IMR-90 (cell line): Measurements from ENCODE around the gene CFAP73. TPM values are rescaled to one million over a fixed set of nuclear protein-coding genes. Genes with fewer than 3 reads are reported as not detected.

Source experiments
- ATAC-seq: fragments of 200-7000 bp; cut with Tn5 transposase; 2 replicates; pipeline ENCODE4 v1.9.1; 2020; ENCODE audit warnings: low read depth, mild to moderate bottlenecking, moderate library complexity
- BruUV-seq: library from RNA; stranded (reverse); fragments of 400-500 nt; replicated peaks from 2 replicates; lab custom pipeline; 2021; lab: Mats Ljungman, UMichigan
- CTCF ChIA-PET: fragments of 300-600 bp; formaldehyde crosslinking; extraction: SDS; loops from one replicate; lab custom pipeline; 2021; ENCODE audit warnings: antibody characterized with exemption; lab: Yijun Ruan, JAX
- POLR2A ChIA-PET: fragments of 300-600 bp; sonication (Branson Sonifier 250); formaldehyde crosslinking; loops from one replicate; lab custom pipeline; 2022; ENCODE audit warnings: antibody characterized with exemption; ENCODE audit not compliant: unreplicated experiment; lab: Charles Lee
- DNase-seq: peaks from one replicate; pipeline ENCODE4 v3.0.0; 2013
- H2AFZ ChIP-seq: replicated peaks from 2 replicates; pipeline ENCODE3; 2013; ENCODE audit warnings: low read length, mild to moderate bottlenecking; ENCODE audit not compliant: poor library complexity
- H2AK5ac ChIP-seq: 2 replicates; pipeline ENCODE4 v1.6.1; 2013; ENCODE audit warnings: low read depth, low read length, inconsistent platforms
- H2AK9ac ChIP-seq: replicated peaks from 2 replicates; pipeline ENCODE3; 2013; ENCODE audit warnings: mild to moderate bottlenecking, low read depth, low read length, moderate library complexity; ENCODE audit not compliant: poor library complexity
- H2BK120ac ChIP-seq: 2 replicates; pipeline ENCODE4 v1.6.1; 2013; ENCODE audit warnings: low read depth, low read length, inconsistent platforms
- H2BK15ac ChIP-seq: 3 replicates; pipeline ENCODE4 v1.6.1; 2013; ENCODE audit warnings: low read depth, low read length, inconsistent platforms
- H2BK20ac ChIP-seq: 2 replicates; pipeline ENCODE4 v1.6.1; 2013; ENCODE audit warnings: low read depth, mild to moderate bottlenecking, inconsistent platforms, low read length, moderate library complexity
- H2BK5ac ChIP-seq: 2 replicates; pipeline ENCODE4 v1.6.1; 2013; ENCODE audit warnings: mild to moderate bottlenecking, low read depth, low read length, inconsistent platforms; ENCODE audit not compliant: poor library complexity, severe bottlenecking
- H3K14ac ChIP-seq: replicated peaks from 2 replicates; pipeline ENCODE4 v1.6.1; 2013; ENCODE audit warnings: low read depth, low read length, inconsistent platforms
- H3K18ac ChIP-seq: 2 replicates; pipeline ENCODE4 v1.6.1; 2013; ENCODE audit warnings: low read depth, low read length, control low read depth
- H3K23ac ChIP-seq: 2 replicates; pipeline ENCODE4 v1.6.1; 2013; ENCODE audit warnings: low read depth, low read length, inconsistent platforms
- H3K27ac ChIP-seq: 2 replicates; pipeline ENCODE4 v1.5.1; 2013; ENCODE audit warnings: mild to moderate bottlenecking, control low read depth, low read length; ENCODE audit not compliant: insufficient read depth
- H3K27me3 ChIP-seq: 2 replicates; pipeline ENCODE4 v1.6.1; 2013; ENCODE audit warnings: low read length; ENCODE audit not compliant: control insufficient read depth, insufficient read depth
- H3K36me3 ChIP-seq: 2 replicates; pipeline ENCODE4 v1.6.1; 2013; ENCODE audit warnings: low read length, mixed read lengths; ENCODE audit not compliant: control insufficient read depth, insufficient read depth
- H3K4ac ChIP-seq: 2 replicates; pipeline ENCODE4 v1.6.1; 2013; ENCODE audit warnings: low read depth, low read length, inconsistent platforms
- H3K4me1 ChIP-seq: 2 replicates; pipeline ENCODE4 v1.6.1; 2013; ENCODE audit warnings: low read length, mixed read lengths; ENCODE audit not compliant: control insufficient read depth, insufficient read depth
- H3K4me2 ChIP-seq: 2 replicates; pipeline ENCODE4 v1.6.1; 2013; ENCODE audit warnings: low read depth, mild to moderate bottlenecking, control low read depth, low read length, moderate library complexity
- H3K4me3 ChIP-seq: 2 replicates; pipeline ENCODE4 v1.5.1; 2013; ENCODE audit warnings: low read depth, mild to moderate bottlenecking, control low read depth, low read length, moderate library complexity; ENCODE audit not compliant: insufficient read depth
- H3K56ac ChIP-seq: 2 replicates; pipeline ENCODE4 v1.6.1; 2013; ENCODE audit warnings: low read length, inconsistent platforms; ENCODE audit not compliant: insufficient read depth; ENCODE audit errors: extremely low read depth
- H3K79me1 ChIP-seq, 2 experiments: 2 replicates each; pipeline ENCODE4 v1.6.1; 2013; ENCODE audit warnings: low read length in 2 of 2, inconsistent platforms in 1 of 2, low read depth in 1 of 2
- H3K9ac ChIP-seq: 2 replicates; pipeline ENCODE4 v1.6.1; 2013; ENCODE audit warnings: low read depth, low read length, control low read depth
- H3K9me1 ChIP-seq: 2 replicates; pipeline ENCODE4 v1.6.1; 2013; ENCODE audit warnings: low read length, inconsistent platforms; ENCODE audit not compliant: insufficient read depth
- H3K9me3 ChIP-seq: 2 replicates; pipeline ENCODE4 v1.6.1; 2013; ENCODE audit warnings: low read length; ENCODE audit not compliant: control insufficient read depth, insufficient read depth
- H4K20me1 ChIP-seq: 2 replicates; pipeline ENCODE4 v1.6.1; 2013; ENCODE audit warnings: low read length, inconsistent platforms; ENCODE audit not compliant: insufficient read depth
- H4K5ac ChIP-seq: 2 replicates; pipeline ENCODE4 v1.6.1; 2013; ENCODE audit warnings: mild to moderate bottlenecking, low read depth, low read length, control low read depth
- H4K8ac ChIP-seq, 2 experiments: 2 replicates each; pipeline ENCODE4 v1.6.1; 2013; ENCODE audit warnings: low read depth in 2 of 2, low read length in 2 of 2, control low read depth in 1 of 2, inconsistent platforms in 1 of 2
- H4K91ac ChIP-seq: 2 replicates; pipeline ENCODE4 v1.6.1; 2013; ENCODE audit warnings: low read depth, low read length, inconsistent platforms; ENCODE audit not compliant: insufficient read depth
- BHLHE40 ChIP-seq: fragments of 150-350 bp; IDR thresholded peaks from 2 replicates; pipeline ENCODE4 v1.6.1; 2016; ENCODE audit warnings: mild to moderate bottlenecking, low read depth, low read length
- CEBPB ChIP-seq: IDR thresholded peaks from 2 replicates; pipeline ENCODE4 v1.6.1; 2012; ENCODE audit warnings: low read depth, low read length, improper control_type of control experiment
- CHD1 ChIP-seq: IDR thresholded peaks from 2 replicates; pipeline ENCODE4 v1.6.1; 2012; ENCODE audit warnings: low read depth, low read length, improper control_type of control experiment
- ELK1 ChIP-seq: fragments of 150-350 bp; IDR thresholded peaks from 2 replicates; pipeline ENCODE4 v1.6.1; 2016; ENCODE audit warnings: low read depth, mild to moderate bottlenecking, low read length, moderate library complexity, borderline replicate concordance
- MAZ ChIP-seq: IDR thresholded peaks from 2 replicates; pipeline ENCODE4 v1.6.1; 2012; ENCODE audit warnings: low read depth, mild to moderate bottlenecking, low read length, improper control_type of control experiment, moderate library complexity, borderline replicate concordance
- MXI1 ChIP-seq: IDR thresholded peaks from 2 replicates; pipeline ENCODE4 v1.6.1; 2012; ENCODE audit warnings: low read depth, mild to moderate bottlenecking, low read length, moderate library complexity, borderline replicate concordance
- POLR2A ChIP-seq: IDR thresholded peaks from 2 replicates; pipeline ENCODE4 v1.6.1; 2012; ENCODE audit warnings: mild to moderate bottlenecking, low read depth, low read length
- RAD21 ChIP-seq: IDR thresholded peaks from 2 replicates; pipeline ENCODE4 v1.6.1; 2012; ENCODE audit warnings: low read length, improper control_type of control experiment
- RCOR1 ChIP-seq: IDR thresholded peaks from 2 replicates; pipeline ENCODE4 v1.6.1; 2012; ENCODE audit warnings: mild to moderate bottlenecking, low read length, improper control_type of control experiment; ENCODE audit not compliant: insufficient replicate concordance
- WGBS, 2 experiments: methylation state at CpG; one replicate each; pipeline versions ENCODE4 v1.1.5 to v1.1.7; 2013; ENCODE audit warnings: missing lambda C conversion rate in 2 of 2; ENCODE audit not compliant: insufficient read length in 1 of 2; ENCODE audit errors: extremely low coverage in 2 of 2; 5-methylcytosine and 5-hydroxymethylcytosine counted together
- dilution Hi-C: fragments of 300-500 bp; cut with HindIII; formaldehyde crosslinking; loops from one replicate; pipeline ENCODE4 v1.14.3; 2018; ENCODE audit warnings: low sequenced_read_pairs; ENCODE audit not compliant: unreplicated experiment
- in situ Hi-C: fragments of 300-500 bp; cut with MboI; formaldehyde crosslinking; loops from 3 replicates; pipeline ENCODE4 v1.14.3; 2019; ENCODE audit warnings: low sequenced_read_pairs, inconsistent platforms, mixed read lengths
- intact Hi-C: fragments of 100-400 bp; cut with micrococcal nuclease; formaldehyde crosslinking; loops from 2 replicates; pipeline ENCODE4 v1.10.0; 2022
- polyA plus RNA-seq, 3 experiments: library from polyadenylated mRNA; depleted of rRNA; stranded (reverse); fragments of >200 nt; gene quantifications; 2 replicates each; pipeline ENCODE4 v1.2.3, GENCODE V29; 2012; ENCODE audit warnings: low replicate concordance in 1 of 3
- total RNA-seq: library from RNA; depleted of rRNA; stranded (reverse); fragments of >200 nt; gene quantifications from 2 replicates; pipeline ENCODE4 v1.2.3, GENCODE V29; 2012
- TF ChIP-seq, protein P1 (sequence below): conservative IDR thresholded peaks from 2 replicates; pipeline ENCODE4 v1.5.1; 2012; ENCODE audit warnings: mild to moderate bottlenecking, low read depth, low read length, improper control_type of control experiment

The CFAP73 gene
- total and polyA plus RNA-seq, 2 of the 4 experiments (the other 2 are of a cell fraction) = not detected

DNA sequence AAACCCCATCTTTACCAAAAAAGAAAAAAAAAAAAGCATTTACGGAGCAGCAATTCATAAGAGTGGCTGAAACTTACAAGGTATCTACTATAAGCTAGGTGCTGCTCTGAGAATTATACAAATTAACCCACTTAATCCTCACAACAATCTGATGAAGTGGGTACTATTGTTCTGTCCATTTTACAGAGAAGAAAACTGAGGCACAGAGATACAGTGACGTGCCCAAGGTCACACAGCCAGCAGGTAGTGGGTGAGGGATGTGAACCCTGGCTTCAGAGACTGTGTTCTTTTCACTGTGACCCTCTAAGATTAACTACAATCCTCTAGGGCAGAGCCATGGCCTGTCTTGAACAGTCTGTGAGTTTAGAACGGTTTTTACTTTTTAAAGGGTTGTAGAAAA, 32.5 kb downstream of the CFAP73 start:
- no peak overlapping the region for H2AK5ac ChIP-seq
- no peak overlapping the region for H3K14ac ChIP-seq
- TF ChIP-seq MAZ (no peak), BHLHE40 (no peak), CEBPB (no peak), RCOR1 (no peak), MXI1 (no peak), ELK1 (no peak), RAD21 (no peak), POLR2A (no peak), CHD1 (no peak)
- TF ChIP-seq, protein P1, sequence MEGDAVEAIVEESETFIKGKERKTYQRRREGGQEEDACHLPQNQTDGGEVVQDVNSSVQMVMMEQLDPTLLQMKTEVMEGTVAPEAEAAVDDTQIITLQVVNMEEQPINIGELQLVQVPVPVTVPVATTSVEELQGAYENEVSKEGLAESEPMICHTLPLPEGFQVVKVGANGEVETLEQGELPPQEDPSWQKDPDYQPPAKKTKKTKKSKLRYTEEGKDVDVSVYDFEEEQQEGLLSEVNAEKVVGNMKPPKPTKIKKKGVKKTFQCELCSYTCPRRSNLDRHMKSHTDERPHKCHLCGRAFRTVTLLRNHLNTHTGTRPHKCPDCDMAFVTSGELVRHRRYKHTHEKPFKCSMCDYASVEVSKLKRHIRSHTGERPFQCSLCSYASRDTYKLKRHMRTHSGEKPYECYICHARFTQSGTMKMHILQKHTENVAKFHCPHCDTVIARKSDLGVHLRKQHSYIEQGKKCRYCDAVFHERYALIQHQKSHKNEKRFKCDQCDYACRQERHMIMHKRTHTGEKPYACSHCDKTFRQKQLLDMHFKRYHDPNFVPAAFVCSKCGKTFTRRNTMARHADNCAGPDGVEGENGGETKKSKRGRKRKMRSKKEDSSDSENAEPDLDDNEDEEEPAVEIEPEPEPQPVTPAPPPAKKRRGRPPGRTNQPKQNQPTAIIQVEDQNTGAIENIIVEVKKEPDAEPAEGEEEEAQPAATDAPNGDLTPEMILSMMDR = no peak
- no peak overlapping the region for H2BK5ac ChIP-seq
- ATAC-seq (no peak), DNase-seq (no peak)
- dilution Hi-C loops (no loop called here), intact Hi-C loops (no loop called here), in situ Hi-C loops (loop anchor here (25.0 kb wide), 1 partner anchor 1230 kb away; the partner anchor contains the start of gene TBX5)
- H3K56ac ChIP-seq = no peak overlapping the region
- no peaks in the 10 kb centered on the region for H3K9me1 ChIP-seq
- no peak overlapping the region for H3K9ac ChIP-seq
- peaks cover 5% of the 10 kb centered on the region; the same call in 1 of the 2 replicates for H3K4me1 ChIP-seq
- no peak overlapping the region for H3K4me2 ChIP-seq
- H3K23ac ChIP-seq = no peak overlapping the region
- no peak overlapping the region for H2AK9ac ChIP-seq
- no peak overlapping the region for H4K5ac ChIP-seq
- H2AFZ ChIP-seq = no peak overlapping the region
- H3K27ac ChIP-seq = no peak overlapping the region
- H4K8ac ChIP-seq = no peak overlapping the region
- peaks cover 29 to 56% of the 10 kb centered on the region in 2 experiments for H3K79me1 ChIP-seq
- H3K27me3 ChIP-seq = no peaks in the 10 kb centered on the region
- H2BK120ac ChIP-seq = no peak overlapping the region
- H4K91ac ChIP-seq = no peak overlapping the region
- H2BK20ac ChIP-seq = no peak overlapping the region
- no peak overlapping the region for H3K4ac ChIP-seq
- no peak overlapping the region for H3K18ac ChIP-seq
- H2BK15ac ChIP-seq = no peak overlapping the region
- WGBS, 2 experiments = no CpG with 5 or more reads among the region's 3 CpGs
- H4K20me1 ChIP-seq = no peaks in the 10 kb centered on the region; the same call in 1 of the 2 replicates
- H3K36me3 ChIP-seq = peaks cover 33% of the 10 kb centered on the region
- no TSS peak for BruUV-seq
- H3K4me3 ChIP-seq = no peak overlapping the region
- peaks cover 4% of the 10 kb centered on the region for H3K9me3 ChIP-seq
- CTCF ChIA-PET = no interaction called here
- POLR2A ChIA-PET = no interaction called here
